HG02938 (cell line): ENCODE measurements around the gene DCLK1.

Experiments
- ATAC-seq: cut with Tn5 transposase; IDR thresholded peaks from one replicate; pipeline ENCODE4 v1.9.1; 2021; ENCODE audit warnings: mild to moderate bottlenecking, moderate library complexity; ENCODE audit not compliant: unreplicated experiment

The DCLK1 gene

DNA sequence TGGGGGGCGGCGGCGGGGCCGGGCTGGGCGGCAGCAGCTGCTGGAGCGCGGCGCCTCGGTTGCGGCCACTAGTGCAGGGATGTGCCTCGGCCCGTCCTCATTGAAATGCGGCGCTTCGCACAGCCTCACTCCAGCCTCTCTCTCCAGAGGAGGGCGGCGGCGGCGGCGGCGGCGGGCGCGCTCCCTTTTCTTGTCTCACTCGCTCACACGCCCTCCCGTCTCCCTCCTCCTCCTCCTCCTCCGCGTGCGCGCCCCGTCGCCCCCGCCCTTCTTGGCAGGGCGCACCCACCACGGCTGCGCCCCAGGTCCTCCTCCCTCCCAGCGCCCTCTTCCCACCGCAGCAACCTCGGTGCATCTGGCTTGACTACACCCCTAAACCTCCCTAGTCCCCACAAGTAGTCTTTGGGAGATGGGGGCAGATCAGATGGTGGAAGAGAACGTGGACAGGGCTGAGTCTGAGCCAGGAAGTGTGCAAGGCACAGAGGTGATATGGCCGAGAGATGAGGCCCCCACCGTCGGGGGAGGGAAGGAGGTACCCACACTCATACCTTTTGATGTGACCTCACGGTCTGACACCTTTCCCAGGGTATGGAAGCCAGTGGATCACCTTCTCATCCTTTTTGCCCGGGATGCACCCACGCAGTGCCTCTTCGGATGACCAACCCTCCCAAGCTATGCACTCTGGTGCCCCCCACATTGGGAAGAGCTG is at the start of gene DCLK1:
TSS of gene DCLK1 (minus strand) at position 161 of the 709 bp plus-strand sequence.
- ATAC-seq = no peak

DNA sequence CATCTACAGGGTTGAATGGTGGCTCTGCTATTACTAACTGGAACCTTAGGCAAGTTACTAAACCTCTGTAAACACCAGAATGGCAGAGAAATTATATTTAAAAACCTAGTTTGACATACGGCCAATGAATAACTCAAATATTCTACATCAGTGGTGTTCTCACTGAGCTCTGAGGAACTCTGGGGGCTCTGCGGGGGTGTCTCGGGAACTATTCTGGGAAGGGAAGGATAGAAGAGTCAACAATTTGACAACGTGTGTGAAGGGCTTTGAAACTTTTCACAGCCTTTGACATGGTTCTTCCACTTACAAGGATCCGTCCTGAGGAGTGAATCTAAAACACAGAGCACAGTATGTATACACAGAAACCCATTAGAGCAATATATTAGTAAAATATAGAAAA is 44.4 kb upstream of the DCLK1 start:
- ATAC-seq = no peak

DNA sequence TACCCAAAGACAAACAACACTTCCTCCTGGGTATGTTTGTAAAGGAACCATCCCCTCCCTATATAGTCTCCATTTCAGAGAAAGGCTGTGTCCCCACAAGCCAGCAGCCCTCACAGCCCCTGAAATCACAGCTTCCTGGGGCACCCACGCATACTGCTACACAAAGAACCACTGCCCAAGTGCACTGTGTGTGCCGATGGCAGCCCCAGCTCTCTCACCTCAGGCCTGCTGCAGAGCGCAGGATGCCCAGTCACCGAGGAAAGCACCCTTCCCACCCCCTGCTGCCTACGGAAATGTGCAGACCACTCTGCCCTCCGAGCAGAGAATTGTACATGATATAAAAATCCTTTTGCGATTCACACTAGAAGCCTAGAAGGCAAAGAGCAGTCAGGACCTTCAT is 43.7 kb upstream of the DCLK1 start:
- ATAC-seq = no peak

DNA sequence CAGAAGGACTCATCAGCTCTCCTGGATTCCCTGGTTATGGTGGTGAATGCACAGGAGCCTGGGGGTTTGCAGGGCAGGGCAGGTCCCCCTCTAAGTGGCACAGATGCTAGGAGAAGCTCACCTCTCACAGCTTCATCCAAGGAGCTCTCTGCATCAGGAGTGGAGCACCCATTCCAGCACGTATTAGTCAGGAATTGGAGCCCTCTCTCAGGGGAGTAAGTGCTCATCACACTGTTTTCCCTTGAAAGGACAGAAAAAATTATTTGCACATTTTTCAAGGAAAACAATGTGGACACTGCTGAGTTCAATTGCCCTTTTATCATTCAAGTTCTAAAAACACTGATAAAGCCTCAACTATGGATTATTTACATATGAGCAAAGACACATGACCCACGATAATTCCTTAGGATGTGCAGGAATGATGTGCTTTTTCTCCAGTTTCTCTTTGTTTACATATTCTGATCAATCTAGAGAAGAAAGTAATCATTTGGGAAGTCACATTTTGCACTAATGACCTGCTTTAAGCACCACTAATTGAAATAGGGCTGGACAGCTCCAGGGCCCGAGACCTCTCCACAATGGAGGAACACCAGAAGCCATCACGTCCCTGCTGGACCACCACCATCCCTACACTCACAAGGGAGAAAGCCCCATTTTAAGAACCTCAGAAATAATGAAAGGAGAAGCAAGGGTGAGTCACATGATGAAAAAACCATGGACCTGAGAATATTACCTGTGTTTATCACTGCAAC is 42.6 kb upstream of the DCLK1 start:
- ATAC-seq = no peak

DNA sequence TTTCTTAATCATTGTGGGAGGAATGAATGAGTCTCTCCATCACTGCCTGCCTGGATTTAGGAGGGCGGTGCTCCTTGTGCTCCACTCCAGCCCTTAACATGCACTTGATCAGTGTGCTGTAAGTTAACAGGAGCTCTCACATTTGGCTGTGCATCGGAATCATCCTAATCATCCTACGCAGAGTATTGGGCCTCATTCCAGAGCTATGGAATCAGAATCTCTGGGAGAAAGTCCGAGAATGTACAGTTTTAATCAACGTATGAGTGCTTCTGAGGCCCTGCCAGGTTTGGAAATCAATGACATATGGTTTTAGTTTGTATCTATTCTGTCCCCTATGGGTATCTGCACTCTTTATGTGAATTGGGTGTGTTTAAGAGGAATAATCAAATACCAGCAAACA is 34.9 kb upstream of the DCLK1 start:
- no peak for ATAC-seq

DNA sequence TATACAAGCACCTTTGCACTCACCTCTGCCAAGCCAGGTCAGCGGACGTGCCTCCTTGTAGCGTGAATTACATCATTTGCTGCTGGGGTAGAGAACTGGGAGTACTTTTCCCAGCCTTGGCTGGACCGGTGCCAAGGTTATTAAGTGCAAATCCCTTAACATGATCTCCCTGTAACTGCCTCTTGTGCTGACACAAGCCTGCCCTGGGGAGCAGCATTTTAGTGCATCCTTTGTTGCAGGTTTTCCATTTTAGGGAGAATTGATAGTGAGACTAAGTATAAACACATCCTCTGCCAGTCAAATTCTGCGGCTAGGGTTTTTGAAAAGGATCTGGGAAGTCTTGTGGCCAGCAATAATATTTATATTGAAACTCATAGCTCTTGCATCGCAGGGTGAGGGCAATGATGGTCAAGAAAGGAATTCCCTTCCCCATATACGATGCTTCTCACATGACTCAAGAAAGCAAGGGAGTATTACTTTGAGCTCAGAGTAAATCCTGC is 32.7 kb upstream of the DCLK1 start:
- ATAC-seq = no peak

DNA sequence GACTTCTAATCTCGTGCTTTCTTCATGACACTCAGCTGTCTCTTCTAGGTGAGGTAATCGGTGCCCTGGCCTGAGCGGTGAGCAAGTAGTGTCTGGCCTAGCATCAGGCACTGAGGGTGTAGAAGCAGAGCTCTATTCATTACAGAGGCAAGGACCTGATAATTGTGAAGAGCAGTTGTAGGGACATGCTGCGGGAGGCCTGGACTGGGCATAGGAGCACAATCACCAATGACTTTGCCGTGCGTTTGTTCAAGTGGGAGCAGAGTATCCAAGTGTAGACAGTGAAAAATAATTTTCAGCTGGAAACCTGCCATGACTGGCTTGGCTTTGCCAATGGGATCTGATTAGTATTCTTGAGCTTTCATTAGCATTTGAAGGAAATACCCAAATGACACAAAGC is 32.1 kb upstream of the DCLK1 start:
- no peak for ATAC-seq

DNA sequence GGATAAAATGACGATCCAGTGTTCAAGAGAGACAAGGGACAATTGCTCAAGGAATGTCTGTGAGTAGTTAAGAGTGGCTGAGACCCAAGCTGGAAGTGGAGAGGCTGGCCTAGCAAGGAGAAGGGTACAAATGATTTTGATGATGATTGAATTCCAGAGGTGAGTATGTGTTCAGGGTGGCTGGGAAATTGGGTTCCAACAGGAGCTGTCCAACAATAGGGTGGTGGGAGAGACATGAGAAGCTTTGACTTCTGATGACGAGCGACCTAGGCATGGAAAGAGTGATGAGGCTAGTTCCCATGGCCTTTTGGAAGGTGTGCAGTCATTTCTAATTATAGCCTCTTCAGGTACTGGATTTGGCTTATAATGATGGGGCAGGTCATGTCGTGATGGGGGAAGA is 29.1 kb upstream of the DCLK1 start:
- no peak for ATAC-seq

DNA sequence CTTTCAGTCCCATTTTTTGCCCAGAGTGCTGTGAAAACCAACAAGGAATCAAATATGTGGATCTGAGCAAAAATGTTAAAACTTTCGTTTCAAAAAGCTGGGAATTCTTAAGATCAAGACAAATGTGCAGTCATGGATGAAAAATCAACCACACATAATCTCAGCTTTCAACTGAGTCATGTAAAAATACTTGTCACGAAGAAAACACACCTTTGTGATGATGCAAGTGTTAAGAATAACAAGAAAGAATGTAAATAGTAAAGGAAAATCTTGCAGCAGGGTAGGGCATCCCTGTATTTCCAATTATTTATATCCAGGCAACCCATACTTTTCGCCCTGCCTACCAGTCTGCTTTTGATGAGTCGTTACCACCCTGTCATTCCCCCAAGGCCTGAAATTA is 27.4 kb upstream of the DCLK1 start:
- no peak for ATAC-seq

DNA sequence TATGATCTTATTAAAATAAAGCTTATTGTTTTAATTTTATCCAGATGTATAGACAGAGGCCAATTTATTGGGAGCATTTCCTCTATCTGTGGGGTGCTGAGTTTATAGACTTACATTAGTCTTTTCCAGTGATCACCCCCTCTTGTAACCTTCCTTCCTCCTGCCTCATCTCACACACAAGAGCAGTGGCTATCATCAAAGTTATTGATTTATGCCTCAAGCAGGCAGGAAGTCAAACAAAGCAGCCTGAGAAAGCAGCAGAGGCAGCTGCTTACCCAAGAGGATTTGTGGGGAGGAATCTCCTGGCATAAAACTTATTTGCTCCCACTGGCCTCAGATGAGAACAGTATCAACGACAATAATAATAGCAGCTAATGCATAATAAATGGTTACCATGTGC is 26.3 kb upstream of the DCLK1 start:
- no peak for ATAC-seq

DNA sequence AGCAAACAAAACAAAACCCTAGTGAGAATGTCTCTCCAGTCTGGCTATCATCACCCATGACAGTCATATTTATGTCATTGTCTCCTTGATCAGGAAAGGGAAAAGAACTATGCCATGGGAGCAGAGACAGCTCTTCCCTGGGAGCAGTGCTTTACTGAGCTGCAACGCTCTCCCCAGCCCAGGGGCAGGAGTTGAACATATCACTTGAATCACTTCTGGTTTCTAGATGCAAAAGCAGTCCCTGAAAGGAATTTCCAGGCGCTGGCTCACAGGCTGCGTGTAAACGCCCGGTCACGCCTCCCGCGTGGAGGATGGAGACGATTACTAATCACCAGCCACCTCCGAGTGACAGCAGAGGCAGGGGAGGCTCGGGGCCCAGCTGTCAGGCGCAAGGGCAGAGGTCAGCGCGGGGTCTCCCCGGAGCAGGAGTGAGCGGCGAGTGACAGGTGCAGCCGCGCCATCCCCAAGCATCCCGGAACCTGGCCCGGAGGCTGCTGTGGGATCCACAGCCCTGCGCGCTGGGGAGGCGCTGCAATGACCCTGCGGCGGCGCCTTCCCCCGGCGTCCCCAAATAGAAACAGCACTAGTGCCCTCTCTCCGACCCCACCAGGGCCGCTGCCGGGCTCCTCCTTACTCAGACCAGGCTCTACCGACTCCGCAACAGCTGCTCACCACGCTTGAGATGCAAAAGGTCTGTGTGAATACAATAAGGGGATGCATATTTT is 23.5 kb upstream of the DCLK1 start:
- no peak for ATAC-seq

DNA sequence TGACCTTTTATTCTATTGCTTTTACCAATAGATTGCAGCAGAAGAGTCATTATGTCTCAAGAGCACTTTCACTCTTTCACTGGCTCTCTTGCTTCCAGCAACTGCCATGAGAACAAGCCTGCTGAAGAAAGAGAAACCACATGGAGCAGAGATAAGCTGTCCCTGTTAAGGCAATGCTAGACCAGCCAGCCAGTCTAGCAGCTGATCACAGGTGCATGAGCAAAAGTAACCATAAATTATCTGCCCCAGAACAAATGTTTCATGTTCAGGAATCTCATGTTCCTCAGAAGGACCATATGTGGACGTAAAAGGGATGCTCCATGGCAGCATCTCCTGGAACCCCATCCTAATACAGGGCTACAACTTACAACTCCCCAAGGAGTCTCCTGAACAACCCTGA is 20.4 kb upstream of the DCLK1 start:
- ATAC-seq = no peak

DNA sequence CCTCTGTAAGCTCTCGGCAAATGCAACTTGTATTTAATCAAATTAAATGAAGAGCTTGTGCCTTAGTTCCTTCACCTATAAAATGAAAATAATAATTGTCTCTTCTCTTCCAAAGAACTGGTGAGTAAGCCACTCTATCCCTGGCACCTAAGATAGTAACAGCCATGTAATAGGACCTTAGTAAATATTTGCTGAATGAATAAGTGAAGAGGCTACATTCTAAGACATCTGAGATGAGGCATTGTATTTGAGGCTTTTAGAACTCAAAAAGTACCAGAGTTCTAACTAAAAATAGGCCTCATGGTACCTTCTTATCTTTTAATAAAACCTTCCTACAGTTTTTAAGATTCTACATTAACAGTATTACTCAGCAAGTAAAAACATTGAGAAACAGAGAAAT is 17.3 kb upstream of the DCLK1 start:
- no peak for ATAC-seq

DNA sequence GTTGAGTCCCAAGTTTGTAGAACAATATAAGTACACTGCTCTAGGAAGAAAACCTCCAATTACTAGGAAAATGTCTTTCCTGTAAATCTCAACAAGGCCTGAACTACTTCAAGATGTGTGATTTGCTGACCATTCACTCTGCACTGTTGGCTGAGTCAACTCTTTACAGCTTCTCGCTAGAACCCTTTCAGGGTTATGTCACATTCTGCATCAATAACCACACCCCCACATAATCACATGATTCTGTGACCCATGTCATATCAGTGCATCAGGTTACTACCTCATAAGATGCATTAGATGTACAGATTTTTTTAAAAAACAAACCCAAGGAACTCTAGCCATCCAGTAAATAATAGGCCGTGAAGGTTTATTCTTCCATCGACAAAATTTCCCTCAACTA is 16.1 kb upstream of the DCLK1 start:
- ATAC-seq = no peak

DNA sequence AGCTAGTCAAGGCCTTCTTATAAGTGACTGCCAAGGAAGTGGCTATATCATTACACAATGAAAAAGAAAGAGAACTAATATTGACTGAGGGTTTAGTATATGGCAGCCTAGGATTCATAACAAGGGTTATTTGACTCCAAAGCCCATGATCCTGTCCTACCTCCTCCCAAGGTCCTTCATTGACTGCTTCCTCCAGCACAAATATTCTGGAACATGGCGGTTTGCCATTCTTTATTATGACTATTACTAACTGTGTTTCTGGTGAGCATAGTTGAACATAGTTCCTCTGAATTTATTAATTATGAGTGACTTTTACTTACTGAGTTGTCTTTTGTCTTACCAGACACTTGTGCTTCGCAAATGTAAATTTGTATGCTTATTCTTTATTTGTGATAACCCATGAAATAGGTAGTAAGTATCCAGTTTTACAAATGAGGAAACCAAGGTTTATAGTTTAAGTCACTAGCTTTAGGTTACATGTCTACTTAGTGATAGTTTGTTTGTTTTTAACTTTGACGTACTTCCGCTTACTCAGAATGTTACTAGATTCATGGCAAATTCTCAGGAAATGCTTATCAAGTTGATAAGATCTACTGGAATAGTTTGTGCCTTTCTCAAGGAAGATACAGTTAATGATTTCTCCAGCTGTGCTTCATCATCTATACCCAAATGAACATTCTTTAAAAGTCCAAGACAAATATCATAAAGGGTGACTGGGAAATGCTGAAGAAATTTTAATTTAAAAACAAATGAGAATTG is 15.5 kb upstream of the DCLK1 start:
- ATAC-seq = no peak

DNA sequence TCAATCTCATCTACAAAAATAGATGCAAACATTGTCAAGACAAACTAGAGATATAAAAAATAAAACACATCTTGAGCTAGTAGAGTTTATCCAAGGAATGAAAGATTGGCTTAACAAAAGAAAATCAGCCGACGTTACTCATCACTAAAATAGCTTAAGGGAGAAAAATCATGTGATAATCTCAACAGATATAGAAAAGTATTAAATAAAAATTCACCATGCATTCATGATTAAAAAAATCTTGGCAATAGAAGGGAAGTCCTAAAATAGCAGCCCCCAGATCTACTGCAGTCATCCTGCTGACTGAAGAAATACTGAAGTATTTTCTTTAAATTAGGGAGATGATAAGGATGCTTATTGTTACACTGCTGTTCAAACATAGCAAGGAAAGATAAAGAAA is 12.6 kb upstream of the DCLK1 start:
- ATAC-seq = no peak

DNA sequence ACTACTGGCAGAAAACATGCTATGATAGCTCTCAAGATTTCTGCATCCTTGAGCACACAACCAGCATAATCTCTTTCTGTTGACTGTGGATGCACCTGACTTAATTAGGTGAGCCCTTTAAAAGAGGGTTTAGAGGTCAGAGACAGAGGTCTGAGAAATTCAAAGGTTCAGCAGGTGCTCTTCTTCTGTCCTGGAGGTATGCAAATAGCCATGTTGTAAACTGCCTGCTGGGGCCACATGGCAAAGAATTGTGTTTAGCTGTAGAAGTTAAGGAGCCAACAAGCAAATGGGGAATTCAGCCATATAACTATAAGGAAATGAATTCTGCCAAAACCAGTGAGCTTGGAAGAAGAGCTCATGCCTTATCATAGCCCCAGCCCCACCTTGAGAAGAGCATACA is 11.6 kb upstream of the DCLK1 start:
- ATAC-seq = no peak

DNA sequence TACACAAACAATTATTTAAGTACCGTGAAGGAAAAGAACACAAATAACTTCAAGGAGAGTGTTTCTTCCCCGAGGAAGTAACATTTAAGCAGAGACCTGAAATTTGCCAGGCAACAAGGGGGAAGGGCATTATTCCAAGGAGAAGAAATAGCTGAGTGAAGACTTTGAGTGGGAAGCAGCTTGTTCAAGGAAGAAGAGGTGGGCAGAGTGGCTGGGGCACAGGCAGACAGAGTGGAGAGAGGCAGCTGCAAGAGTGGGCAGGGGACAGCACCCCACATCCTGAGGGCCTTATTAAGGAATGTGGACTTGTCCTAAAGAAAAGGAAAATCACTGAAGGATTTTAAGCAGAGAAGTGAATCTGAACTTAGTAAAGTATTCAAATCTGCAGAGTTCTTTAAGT is 4.7 kb upstream of the DCLK1 start:
- no peak for ATAC-seq

DNA sequence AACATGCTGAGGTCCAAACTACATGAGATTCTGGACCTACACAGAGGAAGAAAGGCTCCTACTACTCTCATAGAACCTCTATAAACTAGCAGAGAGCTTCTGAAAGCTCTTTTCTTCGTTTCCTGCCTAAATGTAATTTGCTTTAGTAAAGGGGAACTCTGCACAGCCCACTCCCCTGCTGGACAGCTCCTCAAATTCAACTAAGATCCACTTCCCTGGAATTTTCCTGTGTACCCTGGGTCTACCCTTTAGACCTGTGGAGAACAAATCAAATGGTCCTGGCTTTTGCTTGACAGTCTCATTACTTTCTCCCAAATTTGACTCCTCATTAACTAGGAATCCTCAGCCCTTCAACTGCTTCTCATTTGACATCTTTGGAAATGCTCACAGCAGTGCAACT is 3.5 kb upstream of the DCLK1 start:
- no peak for ATAC-seq

DNA sequence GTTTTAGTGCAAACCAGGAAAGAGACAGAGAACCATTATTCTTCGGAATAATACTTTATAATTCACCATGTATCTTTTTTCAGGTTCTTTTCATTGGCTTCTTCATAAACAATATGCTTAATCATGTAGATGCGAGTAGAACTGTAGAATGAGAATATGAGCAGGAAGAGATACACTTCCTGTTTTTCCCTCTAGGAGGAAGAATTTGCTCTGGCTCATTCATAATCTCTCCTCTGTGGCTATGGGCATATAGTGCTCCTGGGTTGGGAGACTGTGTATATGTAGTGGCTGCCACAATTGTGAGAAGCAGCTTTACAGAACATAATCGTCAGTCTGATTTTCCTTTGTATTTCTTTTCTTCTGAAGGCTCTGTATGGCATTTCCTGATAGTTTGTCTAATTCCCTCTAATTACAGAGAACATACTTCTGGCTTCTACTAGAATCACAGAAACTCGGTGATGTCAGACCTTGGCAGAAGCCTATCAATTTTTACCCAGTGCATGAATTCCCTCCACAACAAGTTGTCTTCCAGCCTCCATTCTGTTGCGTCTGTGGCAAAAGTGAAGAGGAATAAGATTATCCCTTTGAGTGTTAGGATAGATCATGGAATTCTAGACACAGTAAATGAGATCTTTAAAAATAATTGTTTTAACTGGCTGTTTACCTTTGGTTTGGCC is 2.9 kb upstream of the DCLK1 start:
- ATAC-seq = no peak

DNA sequence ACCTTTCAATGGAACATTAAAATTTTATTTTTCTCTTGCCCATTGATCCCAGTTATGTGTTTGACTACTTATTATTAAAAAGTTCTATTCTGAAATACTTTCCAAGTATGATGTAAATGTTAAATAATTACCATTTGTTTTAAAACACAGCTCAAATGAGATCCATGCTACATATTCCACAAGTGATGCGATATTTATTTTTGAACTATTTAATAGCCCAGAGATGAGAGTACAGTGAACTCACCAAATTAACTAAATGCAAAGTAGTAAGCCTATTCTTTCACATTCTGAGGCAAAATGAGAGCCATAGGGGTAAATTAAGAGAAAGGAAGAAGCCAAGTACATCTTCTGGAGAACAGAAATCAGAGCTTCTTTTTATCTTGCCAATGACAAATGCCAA is 1.2 kb upstream of the DCLK1 start:
- ATAC-seq = no peak
